Activated CD4-positive, alpha-beta T cell treated with anti-CD3 and anti-CD28 coated beads for 48 hours (primary cell): ENCODE results near the gene PDXDC1.
"Not testable (repeated sequence)": the region's sequence is repeated elsewhere in the genome, so short reads cannot be mapped to it uniquely, and the experiment has no call there.

ENCODE experiments used
- DNase-seq: peaks from one replicate; pipeline ENCODE4 v3.0.0-alpha.2; 2020

The PDXDC1 gene

GRCh38 chr16:14974656-14975417 is at the start of gene PDXDC1:
Gene PDXDC1 (plus strand): TSS chr16:14975026. CDS start chr16:14975200, 174 bp downstream.
- DNase-seq: peak; percentile 98

GRCh38 chr16:14928064-14928714 is 46.6 kb upstream of the PDXDC1 start:
- DNase-seq: not testable (repeated sequence)

- not testable (repeated sequence) for DNase-seq
Observed at GRCh38 chr16:14929176-14929575, 45.6 kb upstream of the PDXDC1 start.

GRCh38 chr16:14930246-14930645 is 44.6 kb upstream of the PDXDC1 start:
- not testable (repeated sequence) for DNase-seq

- not testable (repeated sequence) for DNase-seq
Observed at GRCh38 chr16:14930971-14931370, 43.9 kb upstream of the PDXDC1 start.

GRCh38 chr16:14932581-14933375 is 42.0 kb upstream of the PDXDC1 start:
- not testable (repeated sequence) for DNase-seq

GRCh38 chr16:14937143-14937542 is 37.7 kb upstream of the PDXDC1 start, which contains the start of gene NPIPA1:
Gene NPIPA1 (plus strand): TSS chr16:14937443. CDS start chr16:14937443, 0 bp downstream.
- DNase-seq: not testable (repeated sequence)

GRCh38 chr16:14937994-14938393 is 36.8 kb upstream of the PDXDC1 start:
- DNase-seq: not testable (repeated sequence)

- DNase-seq: not testable (repeated sequence)
Observed at GRCh38 chr16:14942686-14943085, 32.1 kb upstream of the PDXDC1 start.

GRCh38 chr16:14955546-14956231 is 19.1 kb upstream of the PDXDC1 start:
- DNase-seq: no peak

GRCh38 chr16:14957576-14958322 is 17.1 kb upstream of the PDXDC1 start:
- DNase-seq: no peak

GRCh38 chr16:14958323-14958600 is 16.6 kb upstream of the PDXDC1 start:
- DNase-seq: no peak

- no peak for DNase-seq
Observed at GRCh38 chr16:14958970-14959369, 15.9 kb upstream of the PDXDC1 start.

- no peak for DNase-seq
Observed at GRCh38 chr16:14961405-14962186, 13.2 kb upstream of the PDXDC1 start.

GRCh38 chr16:14963281-14964173 is 11.3 kb upstream of the PDXDC1 start:
- DNase-seq: no peak

GRCh38 chr16:14965328-14965727 is 9.5 kb upstream of the PDXDC1 start:
- no peak for DNase-seq

GRCh38 chr16:14969795-14970194 is 5.0 kb upstream of the PDXDC1 start:
- not testable (repeated sequence) for DNase-seq

- not testable (repeated sequence) for DNase-seq
Observed at GRCh38 chr16:14971621-14972228, 3.1 kb upstream of the PDXDC1 start.

GRCh38 chr16:14973785-14974322 is 972 bp upstream of the PDXDC1 start:
- DNase-seq: not testable (repeated sequence)

- DNase-seq: not testable (repeated sequence)
Observed at GRCh38 chr16:14974331-14974655, 533 bp upstream of the PDXDC1 start.
